WTC11 (cell line): Measurements from ENCODE around the gene GALNT7.
"Not testable (repeated sequence)": the region's sequence is repeated elsewhere in the genome, so short reads cannot be mapped to it uniquely, and the experiment has no call there.

Source experiments
- CREB1 ChIP-seq: sonication (generic); formaldehyde crosslinking; IDR thresholded peaks from 2 replicates; pipeline ENCODE4 v1.8.0; 2023; ENCODE audit warnings: mild to moderate bottlenecking, missing genetic modification reagents
- CREM ChIP-seq: sonication (generic); formaldehyde crosslinking; IDR thresholded peaks from 2 replicates; pipeline ENCODE4 v1.8.1; 2022; ENCODE audit warnings: mild to moderate bottlenecking, missing genetic modification reagents, moderate library complexity
- ELF4 ChIP-seq: sonication (generic); formaldehyde crosslinking; IDR thresholded peaks from 2 replicates; pipeline ENCODE4 v1.8.1; 2022; ENCODE audit warnings: low read depth, mild to moderate bottlenecking, moderate library complexity, missing genetic modification reagents
- JUN ChIP-seq: sonication (generic); formaldehyde crosslinking; IDR thresholded peaks from 2 replicates; pipeline ENCODE4 v1.8.0; 2023; ENCODE audit warnings: mild to moderate bottlenecking, missing genetic modification reagents
- NR2C2 ChIP-seq: sonication (generic); formaldehyde crosslinking; IDR thresholded peaks from 2 replicates; pipeline ENCODE4 v1.8.0; 2022; ENCODE audit warnings: mild to moderate bottlenecking, missing genetic modification reagents
- TEAD4 ChIP-seq: sonication (generic); formaldehyde crosslinking; IDR thresholded peaks from 2 replicates; pipeline ENCODE4 v1.8.0; 2022; ENCODE audit warnings: mild to moderate bottlenecking, missing genetic modification reagents
- TF ChIP-seq, protein P1 (sequence below): fragments of 200-600 bp; IDR thresholded peaks from 2 replicates; pipeline ENCODE4 v1.8.0; 2022; ENCODE audit warnings: antibody characterized with exemption
- TF ChIP-seq, protein P2 (sequence below): sonication (generic); formaldehyde crosslinking; conservative IDR thresholded peaks from 2 replicates; pipeline ENCODE4 v1.8.1; 2023; ENCODE audit warnings: mild to moderate bottlenecking, low read depth, missing genetic modification reagents, moderate library complexity
- TF ChIP-seq, protein P3 (sequence below): sonication (generic); formaldehyde crosslinking; IDR thresholded peaks from 2 replicates; pipeline ENCODE4 v1.8.1; 2023; ENCODE audit warnings: mild to moderate bottlenecking, missing genetic modification reagents, moderate library complexity
- TF ChIP-seq, protein P4 (sequence below): sonication (generic); formaldehyde crosslinking; IDR thresholded peaks from 2 replicates; pipeline ENCODE4 v1.8.1; 2023; ENCODE audit warnings: mild to moderate bottlenecking, moderate library complexity, missing genetic modification reagents
- TF ChIP-seq, protein P5 (sequence below): sonication (generic); formaldehyde crosslinking; IDR thresholded peaks from 2 replicates; pipeline ENCODE4 v1.8.1; 2022; ENCODE audit warnings: mild to moderate bottlenecking, moderate library complexity, missing genetic modification reagents
- TF ChIP-seq, protein P6 (sequence below): sonication (generic); formaldehyde crosslinking; IDR thresholded peaks from 2 replicates; pipeline ENCODE4 v1.8.0; 2023; ENCODE audit warnings: missing genetic modification reagents, mild to moderate bottlenecking, borderline replicate concordance

DNA sequence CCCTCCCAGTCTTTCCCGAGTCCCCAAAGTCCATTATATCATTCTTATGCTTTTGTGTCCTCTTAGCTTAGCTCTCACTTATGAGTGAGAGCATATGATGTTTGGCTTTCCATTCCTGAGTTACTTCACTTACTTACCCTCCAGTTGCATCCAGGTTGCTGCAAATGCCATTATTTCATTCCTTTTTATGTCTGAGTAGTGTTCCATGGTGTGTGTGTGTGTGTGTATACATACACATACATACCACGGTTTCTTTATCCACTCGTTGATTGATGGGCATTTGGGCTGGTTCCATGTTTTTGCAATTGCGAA lies 50.5 kb downstream of the GALNT7 start:
- TF ChIP-seq TEAD4 (CRISPR knock-in tag); CREB1; ELF4; JUN (CRISPR knock-in tag); CREM; NR2C2: not testable (repeated sequence)
- TF ChIP-seq, protein P1, sequence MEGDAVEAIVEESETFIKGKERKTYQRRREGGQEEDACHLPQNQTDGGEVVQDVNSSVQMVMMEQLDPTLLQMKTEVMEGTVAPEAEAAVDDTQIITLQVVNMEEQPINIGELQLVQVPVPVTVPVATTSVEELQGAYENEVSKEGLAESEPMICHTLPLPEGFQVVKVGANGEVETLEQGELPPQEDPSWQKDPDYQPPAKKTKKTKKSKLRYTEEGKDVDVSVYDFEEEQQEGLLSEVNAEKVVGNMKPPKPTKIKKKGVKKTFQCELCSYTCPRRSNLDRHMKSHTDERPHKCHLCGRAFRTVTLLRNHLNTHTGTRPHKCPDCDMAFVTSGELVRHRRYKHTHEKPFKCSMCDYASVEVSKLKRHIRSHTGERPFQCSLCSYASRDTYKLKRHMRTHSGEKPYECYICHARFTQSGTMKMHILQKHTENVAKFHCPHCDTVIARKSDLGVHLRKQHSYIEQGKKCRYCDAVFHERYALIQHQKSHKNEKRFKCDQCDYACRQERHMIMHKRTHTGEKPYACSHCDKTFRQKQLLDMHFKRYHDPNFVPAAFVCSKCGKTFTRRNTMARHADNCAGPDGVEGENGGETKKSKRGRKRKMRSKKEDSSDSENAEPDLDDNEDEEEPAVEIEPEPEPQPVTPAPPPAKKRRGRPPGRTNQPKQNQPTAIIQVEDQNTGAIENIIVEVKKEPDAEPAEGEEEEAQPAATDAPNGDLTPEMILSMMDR = not testable (repeated sequence)
- TF ChIP-seq, protein P2, sequence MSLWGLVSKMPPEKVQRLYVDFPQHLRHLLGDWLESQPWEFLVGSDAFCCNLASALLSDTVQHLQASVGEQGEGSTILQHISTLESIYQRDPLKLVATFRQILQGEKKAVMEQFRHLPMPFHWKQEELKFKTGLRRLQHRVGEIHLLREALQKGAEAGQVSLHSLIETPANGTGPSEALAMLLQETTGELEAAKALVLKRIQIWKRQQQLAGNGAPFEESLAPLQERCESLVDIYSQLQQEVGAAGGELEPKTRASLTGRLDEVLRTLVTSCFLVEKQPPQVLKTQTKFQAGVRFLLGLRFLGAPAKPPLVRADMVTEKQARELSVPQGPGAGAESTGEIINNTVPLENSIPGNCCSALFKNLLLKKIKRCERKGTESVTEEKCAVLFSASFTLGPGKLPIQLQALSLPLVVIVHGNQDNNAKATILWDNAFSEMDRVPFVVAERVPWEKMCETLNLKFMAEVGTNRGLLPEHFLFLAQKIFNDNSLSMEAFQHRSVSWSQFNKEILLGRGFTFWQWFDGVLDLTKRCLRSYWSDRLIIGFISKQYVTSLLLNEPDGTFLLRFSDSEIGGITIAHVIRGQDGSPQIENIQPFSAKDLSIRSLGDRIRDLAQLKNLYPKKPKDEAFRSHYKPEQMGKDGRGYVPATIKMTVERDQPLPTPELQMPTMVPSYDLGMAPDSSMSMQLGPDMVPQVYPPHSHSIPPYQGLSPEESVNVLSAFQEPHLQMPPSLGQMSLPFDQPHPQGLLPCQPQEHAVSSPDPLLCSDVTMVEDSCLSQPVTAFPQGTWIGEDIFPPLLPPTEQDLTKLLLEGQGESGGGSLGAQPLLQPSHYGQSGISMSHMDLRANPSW = not testable (repeated sequence)
- TF ChIP-seq, protein P3, sequence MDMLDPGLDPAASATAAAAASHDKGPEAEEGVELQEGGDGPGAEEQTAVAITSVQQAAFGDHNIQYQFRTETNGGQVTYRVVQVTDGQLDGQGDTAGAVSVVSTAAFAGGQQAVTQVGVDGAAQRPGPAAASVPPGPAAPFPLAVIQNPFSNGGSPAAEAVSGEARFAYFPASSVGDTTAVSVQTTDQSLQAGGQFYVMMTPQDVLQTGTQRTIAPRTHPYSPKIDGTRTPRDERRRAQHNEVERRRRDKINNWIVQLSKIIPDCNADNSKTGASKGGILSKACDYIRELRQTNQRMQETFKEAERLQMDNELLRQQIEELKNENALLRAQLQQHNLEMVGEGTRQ = not testable (repeated sequence)
- TF ChIP-seq, protein P4, sequence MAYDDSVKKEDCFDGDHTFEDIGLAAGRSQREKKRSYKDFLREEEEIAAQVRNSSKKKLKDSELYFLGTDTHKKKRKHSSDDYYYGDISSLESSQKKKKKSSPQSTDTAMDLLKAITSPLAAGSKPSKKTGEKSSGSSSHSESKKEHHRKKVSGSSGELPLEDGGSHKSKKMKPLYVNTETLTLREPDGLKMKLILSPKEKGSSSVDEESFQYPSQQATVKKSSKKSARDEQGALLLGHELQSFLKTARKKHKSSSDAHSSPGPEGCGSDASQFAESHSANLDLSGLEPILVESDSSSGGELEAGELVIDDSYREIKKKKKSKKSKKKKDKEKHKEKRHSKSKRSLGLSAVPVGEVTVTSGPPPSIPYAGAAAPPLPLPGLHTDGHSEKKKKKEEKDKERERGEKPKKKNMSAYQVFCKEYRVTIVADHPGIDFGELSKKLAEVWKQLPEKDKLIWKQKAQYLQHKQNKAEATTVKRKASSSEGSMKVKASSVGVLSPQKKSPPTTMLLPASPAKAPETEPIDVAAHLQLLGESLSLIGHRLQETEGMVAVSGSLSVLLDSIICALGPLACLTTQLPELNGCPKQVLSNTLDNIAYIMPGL (CRISPR knock-in tag) = not testable (repeated sequence)
- TF ChIP-seq, protein P5, sequence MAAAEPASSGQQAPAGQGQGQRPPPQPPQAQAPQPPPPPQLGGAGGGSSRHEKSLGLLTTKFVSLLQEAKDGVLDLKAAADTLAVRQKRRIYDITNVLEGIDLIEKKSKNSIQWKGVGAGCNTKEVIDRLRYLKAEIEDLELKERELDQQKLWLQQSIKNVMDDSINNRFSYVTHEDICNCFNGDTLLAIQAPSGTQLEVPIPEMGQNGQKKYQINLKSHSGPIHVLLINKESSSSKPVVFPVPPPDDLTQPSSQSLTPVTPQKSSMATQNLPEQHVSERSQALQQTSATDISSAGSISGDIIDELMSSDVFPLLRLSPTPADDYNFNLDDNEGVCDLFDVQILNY (CRISPR knock-in tag) = not testable (repeated sequence)
- TF ChIP-seq, protein P6, sequence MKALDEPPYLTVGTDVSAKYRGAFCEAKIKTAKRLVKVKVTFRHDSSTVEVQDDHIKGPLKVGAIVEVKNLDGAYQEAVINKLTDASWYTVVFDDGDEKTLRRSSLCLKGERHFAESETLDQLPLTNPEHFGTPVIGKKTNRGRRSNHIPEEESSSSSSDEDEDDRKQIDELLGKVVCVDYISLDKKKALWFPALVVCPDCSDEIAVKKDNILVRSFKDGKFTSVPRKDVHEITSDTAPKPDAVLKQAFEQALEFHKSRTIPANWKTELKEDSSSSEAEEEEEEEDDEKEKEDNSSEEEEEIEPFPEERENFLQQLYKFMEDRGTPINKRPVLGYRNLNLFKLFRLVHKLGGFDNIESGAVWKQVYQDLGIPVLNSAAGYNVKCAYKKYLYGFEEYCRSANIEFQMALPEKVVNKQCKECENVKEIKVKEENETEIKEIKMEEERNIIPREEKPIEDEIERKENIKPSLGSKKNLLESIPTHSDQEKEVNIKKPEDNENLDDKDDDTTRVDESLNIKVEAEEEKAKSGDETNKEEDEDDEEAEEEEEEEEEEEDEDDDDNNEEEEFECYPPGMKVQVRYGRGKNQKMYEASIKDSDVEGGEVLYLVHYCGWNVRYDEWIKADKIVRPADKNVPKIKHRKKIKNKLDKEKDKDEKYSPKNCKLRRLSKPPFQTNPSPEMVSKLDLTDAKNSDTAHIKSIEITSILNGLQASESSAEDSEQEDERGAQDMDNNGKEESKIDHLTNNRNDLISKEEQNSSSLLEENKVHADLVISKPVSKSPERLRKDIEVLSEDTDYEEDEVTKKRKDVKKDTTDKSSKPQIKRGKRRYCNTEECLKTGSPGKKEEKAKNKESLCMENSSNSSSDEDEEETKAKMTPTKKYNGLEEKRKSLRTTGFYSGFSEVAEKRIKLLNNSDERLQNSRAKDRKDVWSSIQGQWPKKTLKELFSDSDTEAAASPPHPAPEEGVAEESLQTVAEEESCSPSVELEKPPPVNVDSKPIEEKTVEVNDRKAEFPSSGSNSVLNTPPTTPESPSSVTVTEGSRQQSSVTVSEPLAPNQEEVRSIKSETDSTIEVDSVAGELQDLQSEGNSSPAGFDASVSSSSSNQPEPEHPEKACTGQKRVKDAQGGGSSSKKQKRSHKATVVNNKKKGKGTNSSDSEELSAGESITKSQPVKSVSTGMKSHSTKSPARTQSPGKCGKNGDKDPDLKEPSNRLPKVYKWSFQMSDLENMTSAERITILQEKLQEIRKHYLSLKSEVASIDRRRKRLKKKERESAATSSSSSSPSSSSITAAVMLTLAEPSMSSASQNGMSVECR = not testable (repeated sequence)
